Stimulated activated CD4-positive, alpha-beta T cell treated with anti-CD3 and anti-CD28 coated beads, TNF-alpha, amount 100 ng/mL, for 24 hours (primary cell): ENCODE results near the gene INTS7.
A peak's percentile ranks its signal among the peaks of the same experiment; 100 is the strongest.

Experiments used
- DNase-seq, 3 experiments: peaks; one replicate each; pipeline ENCODE4 v3.0.0-alpha.2; 2020; ENCODE audit warnings: low read depth in 3 of 3

INTS7 gene

GRCh38 chr1:212035123-212035834 lies at the start of gene INTS7, which contains the start of gene DTL:
INTS7 (minus strand) TSS chr1:212035557; CDS start chr1:212035437, 120 bp downstream.
DTL (plus strand) TSS chr1:212035748; CDS start chr1:212035891, 143 bp downstream.
- DNase-seq = peak; percentile 96 to 98 (median 97)

- no peak for DNase-seq
These were observed 47.5 kb upstream of the INTS7 start for GRCh38 chr1:212082765-212083406.

DNA sequence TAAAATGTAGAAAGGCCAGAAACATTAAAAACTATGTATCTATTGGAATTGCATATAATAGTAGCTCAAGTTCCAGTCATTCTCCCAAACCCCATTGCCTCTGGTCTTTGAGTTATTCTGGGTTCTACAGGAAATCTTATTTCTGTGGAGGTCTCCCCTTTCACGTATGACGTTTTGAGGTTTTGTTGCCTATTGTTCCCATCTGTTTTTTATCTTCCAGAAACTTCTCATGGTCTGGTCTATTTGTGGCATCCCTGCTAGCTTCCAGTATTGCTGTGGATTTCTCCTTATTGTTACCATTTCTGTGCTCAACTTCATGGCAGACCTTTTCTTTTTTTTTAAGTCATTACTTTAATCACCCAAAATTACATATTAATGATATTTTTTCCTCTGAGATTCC lies 43.5 kb upstream of the INTS7 start:
- no peak for DNase-seq

DNA sequence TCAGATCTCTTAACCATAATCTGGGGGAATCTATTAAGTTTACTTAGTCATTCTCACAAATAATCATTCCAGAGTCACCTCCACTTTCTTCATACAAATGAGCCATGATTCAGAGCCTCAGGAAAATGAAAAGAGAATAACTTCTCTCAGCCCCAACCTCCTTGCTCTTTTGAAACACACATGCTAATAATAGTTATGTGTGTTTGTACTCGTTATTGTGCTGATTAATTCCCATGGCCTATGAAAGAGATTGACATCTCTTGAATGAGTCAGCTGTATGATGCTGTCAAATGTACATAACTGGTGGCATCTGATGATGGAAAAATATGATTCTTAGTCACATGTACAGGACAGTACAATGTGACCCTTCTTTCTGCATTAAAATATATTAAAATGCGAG lies 41.7 kb upstream of the INTS7 start:
- DNase-seq = no peak

DNA sequence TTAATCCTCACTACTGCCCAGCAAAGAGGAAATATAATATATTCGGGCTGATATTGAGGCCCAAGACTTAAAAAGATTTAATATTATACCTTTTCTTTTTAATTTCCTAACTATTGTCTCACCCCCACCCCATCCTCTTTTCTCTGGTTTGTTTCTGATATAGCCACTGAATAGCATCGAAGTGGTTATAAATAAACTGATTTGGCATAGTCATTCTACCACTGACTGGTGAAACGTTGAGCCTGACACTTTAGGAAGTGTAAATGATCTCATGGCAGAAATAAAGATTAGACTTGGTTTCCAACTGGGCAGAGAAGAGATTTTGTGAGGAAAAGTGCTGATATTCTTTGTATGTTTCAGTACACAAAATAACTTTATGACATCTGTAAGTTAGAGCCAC lies 39.5 kb upstream of the INTS7 start:
- DNase-seq = no peak

DNA sequence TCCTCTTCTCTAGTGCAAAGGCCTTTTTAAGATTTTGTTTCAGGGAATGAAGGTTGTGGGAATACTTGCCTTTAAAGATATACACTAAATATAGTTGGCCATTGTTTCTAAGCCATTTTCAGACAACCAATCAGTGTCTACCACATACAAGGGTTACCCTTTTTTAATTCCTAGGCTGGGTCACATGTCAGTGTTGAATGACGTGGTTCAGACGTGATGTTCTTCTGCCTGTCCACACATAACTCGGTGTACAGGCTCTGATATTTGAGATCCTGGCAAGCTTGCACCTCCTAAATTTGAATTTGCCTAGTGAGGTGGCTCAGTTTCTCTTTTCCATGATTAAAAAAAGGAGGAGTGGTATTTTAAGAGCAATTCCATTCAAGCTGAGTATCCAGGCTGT lies 39.0 kb upstream of the INTS7 start:
- no peak for DNase-seq

DNA sequence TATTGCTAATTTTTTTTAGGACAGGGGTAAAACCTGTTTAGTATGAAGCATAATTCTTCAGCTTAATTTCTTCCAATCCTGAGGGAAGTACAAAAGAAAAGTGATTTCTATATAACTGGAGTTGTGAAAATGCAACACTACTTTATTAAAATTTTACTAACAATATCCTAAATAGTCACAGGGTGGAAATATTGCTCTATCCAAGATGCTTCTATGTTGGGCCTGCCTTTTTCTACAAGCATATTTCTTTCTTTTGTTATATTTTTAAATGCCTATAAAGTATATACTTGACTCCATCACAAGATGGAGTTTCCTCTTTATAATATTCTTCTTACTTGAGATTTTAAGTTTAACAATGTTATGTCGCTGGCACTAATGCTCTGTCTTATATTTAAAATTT lies 38.1 kb upstream of the INTS7 start:
- no peak for DNase-seq

- no peak for DNase-seq
These were observed 36.7 kb upstream of the INTS7 start for GRCh38 chr1:212072047-212072446.

DNA sequence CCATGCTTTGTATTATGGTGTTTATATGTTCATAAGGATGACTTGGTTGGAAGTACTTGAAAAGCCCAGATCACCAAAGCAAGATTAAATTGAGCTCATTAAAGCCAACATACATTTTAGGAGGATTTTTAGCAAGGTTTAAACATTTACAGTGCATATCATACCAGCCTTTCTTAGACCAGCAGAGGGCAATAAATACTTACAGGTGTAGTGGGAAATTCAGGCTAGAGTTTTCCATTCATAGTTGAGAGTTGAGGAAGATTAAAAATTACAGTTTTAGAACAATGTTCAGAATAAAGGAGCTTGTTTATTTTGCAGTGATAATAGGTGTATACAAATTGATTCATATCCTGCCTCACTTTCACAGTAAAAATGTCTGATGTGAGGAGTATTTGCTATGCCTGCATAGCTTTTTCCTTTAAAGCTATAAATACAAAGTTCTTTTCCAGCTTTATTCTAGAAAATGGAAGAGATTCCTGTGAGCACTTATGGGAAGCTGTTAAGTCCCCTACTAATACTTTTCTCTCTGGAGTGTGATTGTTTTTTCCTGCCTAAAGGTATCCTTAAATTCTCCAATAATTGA lies 35.5 kb upstream of the INTS7 start:
- no peak for DNase-seq

DNA sequence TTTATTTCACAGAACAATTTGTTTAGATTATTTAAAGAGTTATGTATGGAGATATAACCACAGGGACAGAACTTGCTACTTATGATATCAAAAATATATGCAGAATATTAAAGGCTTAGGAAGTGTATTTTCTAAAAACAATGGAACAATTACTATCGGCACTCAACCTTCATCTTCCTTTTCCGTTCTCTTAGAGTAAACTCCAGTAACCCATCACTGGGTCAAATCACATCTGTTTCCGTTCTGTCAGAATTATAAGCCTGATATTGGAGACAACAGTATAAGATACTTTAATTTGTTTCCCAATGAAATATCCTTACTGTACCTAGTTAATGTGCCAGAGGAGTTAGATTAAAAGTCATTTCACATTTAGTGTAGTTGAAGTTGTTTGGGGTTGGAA lies 32.4 kb upstream of the INTS7 start:
- no peak for DNase-seq

- no peak for DNase-seq
These were observed 27.6 kb upstream of the INTS7 start for GRCh38 chr1:212062832-212063438.

- no peak for DNase-seq
These were observed 25.5 kb upstream of the INTS7 start for GRCh38 chr1:212060632-212061472.

GRCh38 chr1:212055333-212055732 lies 20.0 kb upstream of the INTS7 start:
- no peak for DNase-seq

GRCh38 chr1:212053993-212054392 lies 18.6 kb upstream of the INTS7 start:
- no peak for DNase-seq

DNA sequence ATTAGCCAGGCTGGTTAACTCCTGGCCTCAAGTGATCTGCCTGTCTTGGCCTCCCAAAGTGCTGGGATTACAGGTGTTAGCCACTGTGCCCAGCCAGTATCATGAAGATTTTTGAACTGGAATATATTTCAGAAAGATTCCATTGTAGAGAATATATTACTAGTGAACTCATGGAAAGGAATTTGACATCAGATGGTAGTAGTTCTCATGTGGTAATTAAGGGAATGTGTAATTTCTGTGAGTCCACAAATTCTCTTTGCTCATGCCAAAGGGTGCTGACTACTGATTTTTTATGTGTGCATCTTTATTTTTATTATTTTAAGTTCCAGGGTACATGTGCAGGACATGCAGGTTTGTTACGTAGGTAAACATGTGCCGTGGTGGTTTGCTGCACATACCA lies 10.6 kb upstream of the INTS7 start:
- DNase-seq = no peak

GRCh38 chr1:212044851-212045250 lies 9.5 kb upstream of the INTS7 start:
- no peak for DNase-seq

- no peak for DNase-seq
These were observed 7.1 kb upstream of the INTS7 start for GRCh38 chr1:212042436-212042835.

GRCh38 chr1:212040629-212041412 lies 5.5 kb upstream of the INTS7 start:
- no peak for DNase-seq

DNA sequence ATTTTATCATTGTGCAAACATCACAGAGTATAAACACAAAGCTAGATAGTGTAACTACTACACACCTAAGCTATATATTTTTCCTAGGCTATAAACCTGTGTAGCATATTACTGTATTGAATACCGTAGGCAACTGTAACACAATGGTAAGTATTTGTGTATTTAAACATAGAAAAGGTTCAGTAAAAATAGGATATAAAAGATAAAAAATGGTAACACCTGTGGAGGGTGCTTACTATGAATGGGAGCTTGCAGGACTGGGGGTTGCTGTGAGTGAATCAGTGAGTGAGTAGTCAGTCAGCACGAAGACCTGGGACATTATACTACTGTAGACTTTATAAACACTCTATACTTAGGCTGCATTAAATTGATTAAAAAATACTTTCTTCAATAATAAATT lies 4.3 kb upstream of the INTS7 start:
- no peak for DNase-seq

DNA sequence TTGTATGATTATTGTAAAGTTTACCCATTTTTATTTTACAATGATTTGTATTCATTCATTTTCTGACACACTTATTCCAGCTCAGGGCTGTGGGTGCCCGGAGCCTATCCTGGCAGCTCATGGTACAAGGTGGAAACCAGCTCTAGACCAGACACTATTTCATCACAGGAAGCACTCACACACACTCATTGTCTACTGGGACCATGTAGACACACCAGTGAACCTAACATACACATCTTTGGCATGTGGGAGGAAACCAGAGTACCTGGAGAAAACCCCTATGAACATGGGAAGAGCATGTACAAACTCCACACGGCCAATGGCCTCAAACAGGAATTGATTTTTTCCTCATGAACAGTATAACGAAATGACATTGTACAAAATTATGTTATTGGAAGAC lies 2.5 kb upstream of the INTS7 start:
- DNase-seq = no peak
